HCT116 (cell line): Measurements from ENCODE around the gene PRKG2. TPM values are rescaled to one million over a fixed set of nuclear protein-coding genes. Genes with fewer than 3 reads are reported as not detected.

Source experiments
- ATAC-seq: fragments of 200-7000 bp; cut with Tn5 transposase; 2 replicates; pipeline ENCODE4 v1.9.1; 2020; ENCODE audit warnings: mild to moderate bottlenecking, moderate library complexity
- BruUV-seq: library from RNA; stranded (reverse); fragments of 400-500 nt; replicated peaks from 2 replicates; lab custom pipeline; 2021; lab: Mats Ljungman, UMichigan
- CTCF ChIA-PET: fragments of 300-600 bp; sonication (Branson Sonifier 250); formaldehyde crosslinking; loops from one replicate; lab custom pipeline; 2021; ENCODE audit warnings: antibody characterized with exemption; lab: Charles Lee
- POLR2A ChIA-PET: fragments of 300-600, 350-600 bp; sonication (Branson Sonifier 250); formaldehyde crosslinking; loops from one replicate; lab custom pipeline; 2021; ENCODE audit warnings: antibody characterized with exemption; lab: Charles Lee
- RAD21 ChIA-PET, 2 experiments: fragments of 300-600 bp; sonication (Branson Sonifier 250); formaldehyde crosslinking; loops; one replicate each; lab custom pipeline; 2023; ENCODE audit warnings: low total read pairs in 2 of 2; ENCODE audit not compliant: uncharacterized antibody in 2 of 2, unreplicated experiment in 2 of 2, low non-redundant PET in 1 of 2; lab: Charles Lee
- DNase-seq: peaks from one replicate; pipeline ENCODE4 v3.0.0-alpha.2; 2010; ENCODE audit warnings: low read depth, low spot score
- H2AFZ ChIP-seq: fragments of 200-600 bp; shearing (Covaris generic), sonication (generic); 2 replicates; pipeline ENCODE4 v1.6.1; 2017; ENCODE audit warnings: low read depth, mixed run types, mixed read lengths, antibody characterized with exemption, low read length; ENCODE audit not compliant: poor library complexity, severe bottlenecking
- H3K27ac ChIP-seq: 2 replicates; pipeline ENCODE4 v1.5.1; 2012; ENCODE audit warnings: low read depth, low read length
- H3K27me3 ChIP-seq: fragments of 200-600 bp; sonication (generic); 2 replicates; pipeline ENCODE4 v1.6.1; 2016; ENCODE audit warnings: mixed run types, low read length, mixed read lengths; ENCODE audit not compliant: insufficient read depth
- H3K36me3 ChIP-seq, 2 experiments: fragments of 200-500 bp in 1 of 2; fragments of 200-600 bp in 1 of 2; sonication (Bioruptor generic) in 1 of 2; sonication (generic) in 1 of 2; 2 replicates each; pipeline versions ENCODE4 v1.5.1 to v1.6.1; 2014 to 2016; ENCODE audit warnings: low read length in 2 of 2, inconsistent platforms in 1 of 2, mixed read lengths in 1 of 2, mixed run types in 1 of 2; ENCODE audit not compliant: insufficient read depth in 2 of 2, control insufficient read depth in 1 of 2
- H3K4me1 ChIP-seq, 2 experiments: fragments of 200-600 bp in 1 of 2; sonication (generic) in 1 of 2; 2 replicates each; pipeline versions ENCODE4 v1.5.1 to v1.6.1; 2012 to 2017; ENCODE audit warnings: low read length in 2 of 2, inconsistent platforms in 1 of 2, mild to moderate bottlenecking in 1 of 2, mixed read lengths in 1 of 2, mixed run types in 1 of 2, moderate library complexity in 1 of 2; ENCODE audit not compliant: insufficient read depth in 2 of 2, control insufficient read depth in 1 of 2
- H3K4me2 ChIP-seq: fragments of 200-600 bp; sonication (generic); 2 replicates; pipeline ENCODE4 v1.6.1; 2017; ENCODE audit warnings: mixed run types, low read length, mixed read lengths
- H3K4me3 ChIP-seq, 2 experiments: fragments of 200-600 bp in 1 of 2; sonication (generic) in 1 of 2; replicated peaks in 1 of 2; 2 replicates each; pipeline ENCODE4 v1.5.1; 2011 to 2016; ENCODE audit warnings: low read length in 2 of 2, control low read depth in 1 of 2, low read depth in 1 of 2, mild to moderate bottlenecking in 1 of 2, mixed read lengths in 1 of 2, mixed run types in 1 of 2
- H3K79me2 ChIP-seq: fragments of 200-600 bp; sonication (generic); 2 replicates; pipeline ENCODE4 v1.6.1; 2017; ENCODE audit warnings: mild to moderate bottlenecking, mixed run types, low read length, moderate library complexity, mixed read lengths; ENCODE audit not compliant: insufficient read depth
- H3K9ac ChIP-seq: fragments of 200-600 bp; sonication (generic); 2 replicates; pipeline ENCODE4 v1.6.1; 2016; ENCODE audit warnings: low read length, mixed read lengths
- H3K9me2 ChIP-seq: fragments of 200-600 bp; sonication (generic), shearing (Covaris generic); 2 replicates; pipeline ENCODE4 v1.6.1; 2017; ENCODE audit warnings: mixed run types, mild to moderate bottlenecking, moderate library complexity; ENCODE audit not compliant: insufficient read depth
- H3K9me3 ChIP-seq, 2 experiments: fragments of 200-500 bp in 1 of 2; fragments of 200-600 bp in 1 of 2; sonication (Bioruptor generic) in 1 of 2; sonication (generic) in 1 of 2; 2 replicates each; pipeline ENCODE4 v1.6.1; 2014 to 2017; ENCODE audit warnings: low read length in 2 of 2, mixed read lengths in 2 of 2, inconsistent platforms in 1 of 2, low read depth in 1 of 2, mild to moderate bottlenecking in 1 of 2, mixed run types in 1 of 2, moderate library complexity in 1 of 2; ENCODE audit not compliant: control insufficient read depth in 1 of 2, insufficient read depth in 1 of 2
- H4K20me1 ChIP-seq: fragments of 200-600 bp; sonication (generic), shearing (Covaris generic); 2 replicates; pipeline ENCODE4 v1.6.1; 2017; ENCODE audit warnings: mixed run types, mild to moderate bottlenecking, moderate library complexity; ENCODE audit not compliant: insufficient read depth
- ATF3 ChIP-seq: IDR thresholded peaks from 2 replicates; pipeline ENCODE4 v1.6.1; 2012
- CTCF ChIP-seq, 3 experiments: fragments of 200-600 bp in 1 of 3; sonication (generic) in 1 of 3; IDR thresholded peaks in 2 of 3; conservative IDR thresholded peaks in 1 of 3; 2 replicates each; pipeline ENCODE4 v1.5.1; 2012 to 2017; ENCODE audit warnings: low read depth in 2 of 3, low read length in 2 of 3, antibody characterized with exemption in 1 of 3, borderline replicate concordance in 1 of 3, control low read depth in 1 of 3, mild to moderate bottlenecking in 1 of 3, mixed read lengths in 1 of 3, mixed run types in 1 of 3, moderate library complexity in 1 of 3; ENCODE audit not compliant: insufficient read depth in 1 of 3
- EGR1 ChIP-seq: IDR thresholded peaks from 2 replicates; pipeline ENCODE4 v1.6.1; 2012; ENCODE audit warnings: low read depth
- ELF1 ChIP-seq: IDR thresholded peaks from 2 replicates; pipeline ENCODE4 v1.6.1; 2012; ENCODE audit warnings: low read depth, borderline replicate concordance
- EZH2 ChIP-seq: fragments of 200-600 bp; sonication (generic); IDR thresholded peaks from 2 replicates; pipeline ENCODE4 v1.6.1; 2017; ENCODE audit warnings: antibody characterized with exemption, mixed run types
- FOSL1 ChIP-seq: IDR thresholded peaks from 2 replicates; pipeline ENCODE4 v1.6.1; 2012; ENCODE audit warnings: low read depth
- MAX ChIP-seq: IDR thresholded peaks from 2 replicates; pipeline ENCODE4 v1.6.1; 2012
- POLR2A ChIP-seq: IDR thresholded peaks from 2 replicates; pipeline ENCODE4 v1.7.0; 2011; ENCODE audit warnings: borderline replicate concordance; ENCODE audit not compliant: insufficient read depth, insufficient read length; ENCODE audit errors: extremely low read depth
- POLR2AphosphoS5 ChIP-seq: IDR thresholded peaks from 2 replicates; pipeline ENCODE4 v1.6.1; 2011; ENCODE audit warnings: mild to moderate bottlenecking, low read depth, low read length, moderate library complexity
- RAD21 ChIP-seq: IDR thresholded peaks from 2 replicates; pipeline ENCODE4 v1.6.1; 2012; ENCODE audit warnings: low read depth, mild to moderate bottlenecking
- SP1 ChIP-seq: IDR thresholded peaks from 2 replicates; pipeline ENCODE4 v1.6.1; 2012; ENCODE audit warnings: low read depth
- SRF ChIP-seq: IDR thresholded peaks from 2 replicates; pipeline ENCODE4 v1.6.1; 2012; ENCODE audit warnings: low read depth
- YY1 ChIP-seq: IDR thresholded peaks from 2 replicates; pipeline ENCODE4 v1.6.1; 2011; ENCODE audit warnings: low read length, low read depth, moderate library complexity, mild to moderate bottlenecking; ENCODE audit not compliant: insufficient replicate concordance; ENCODE audit errors: extremely low read depth
- ZBTB33 ChIP-seq: IDR thresholded peaks from 2 replicates; pipeline ENCODE4 v1.6.1; 2011; ENCODE audit warnings: mild to moderate bottlenecking, low read length, moderate library complexity; ENCODE audit not compliant: insufficient replicate concordance; ENCODE audit errors: extremely low read depth
- ZFX ChIP-seq: fragments of 450-650 bp; IDR thresholded peaks from 2 replicates; pipeline ENCODE4 v1.6.1; 2017
- ZNF274 ChIP-seq: fragments of 200-500 bp; sonication (Bioruptor generic); IDR thresholded peaks from 2 replicates; pipeline ENCODE4 v1.6.1; 2014; ENCODE audit warnings: mild to moderate bottlenecking, low read depth, low read length, inconsistent platforms
- intact Hi-C: fragments of 100-400 bp; cut with micrococcal nuclease; formaldehyde crosslinking; loops from 2 replicates; pipeline ENCODE4 v1.10.0; 2022
- total RNA-seq: library from RNA; stranded (reverse); gene quantifications from one replicate; pipeline ENCODE4 v1.2.1, GENCODE V29; 2021; ENCODE audit not compliant: unreplicated experiment

Gene PRKG2
- total RNA-seq, 1 experiment from 2014 or later, result 2.1 TPM

GRCh38 chr4:81109356-81109755 is 105.7 kb downstream of the PRKG2 start:
- no peaks in the 10 kb centered on the region for H3K4me1 ChIP-seq
- POLR2A ChIA-PET, result no interaction called here
- RAD21 ChIA-PET, result no interaction called here
- no peaks in the 10 kb centered on the region for H4K20me1 ChIP-seq
- H3K27ac ChIP-seq, result no peak overlapping the region
- H3K4me3 ChIP-seq, result no peak overlapping the region
- CTCF ChIA-PET, result no interaction called here
- no peaks in the 10 kb centered on the region for H3K36me3 ChIP-seq
- no peaks in the 10 kb centered on the region for H3K9me3 ChIP-seq
- intact Hi-C loops, result no loop called here
- H3K9ac ChIP-seq, result no peak overlapping the region
- H3K9me2 ChIP-seq, result no peaks in the 10 kb centered on the region
- H3K4me2 ChIP-seq, result no peak overlapping the region
- TF ChIP-seq ZBTB33 (no peak), FOSL1 (no peak), EZH2 (no peak), ZFX (no peak), SP1 (no peak), YY1 (no peak), MAX (no peak), CTCF (IDR thresholded peaks at IDR 0.05 in 2 of 3, conservative IDR thresholded peaks at IDR 0.05 in 1 of 3; ENCODE audit: borderline replicate concordance in 1 of 3, insufficient read depth in 1 of 3, low read depth in 2 of 3, low read length in 2 of 3) (no peak), ATF3 (no peak), SRF (no peak), RAD21 (no peak), EGR1 (no peak), POLR2A (no peak), ZNF274 (no peak), POLR2AphosphoS5 (no peak), ELF1 (no peak)
- DNase-seq (no peak), ATAC-seq (no peak)
- H3K27me3 ChIP-seq, result no peaks in the 10 kb centered on the region
- H2AFZ ChIP-seq, result no peak overlapping the region
- no peaks in the 10 kb centered on the region for H3K79me2 ChIP-seq
- no TSS peak for BruUV-seq
